T-cell (primary cell): ENCODE data around the gene MEN1. TPM values are rescaled to one million over a fixed set of nuclear protein-coding genes. Genes with fewer than 3 reads are reported as not detected.

ENCODE experiments used
- ATAC-seq, 4 experiments: fragments of 200-7000 bp in 3 of 4; fragments of 150-1000 bp in 1 of 4; cut with Tn5 transposase; replicated peaks in 1 of 4; 1 replicate in 3 of 4; 2 replicates in 1 of 4; pipeline ENCODE4 v1.10.0; 2021; ENCODE audit warnings: moderate library complexity in 3 of 4, mild to moderate bottlenecking in 2 of 4, moderate number of reproducible peaks in 1 of 4
- CTCF ChIA-PET, 2 donors: fragments of 300-600 bp; sonication (Branson Sonifier 250); formaldehyde crosslinking; loops; one replicate each; lab custom pipeline; 2022; ENCODE audit warnings: antibody characterized with exemption in 2 of 2; lab: Charles Lee
- POLR2A ChIA-PET, 2 donors: fragments of 300-600 bp; sonication (Branson Sonifier 250); formaldehyde crosslinking; loops; one replicate each; lab custom pipeline; 2022; ENCODE audit warnings: antibody characterized with exemption in 2 of 2; lab: Charles Lee
- DNase-seq, 35 experiments: peaks; one replicate each; pipeline versions ENCODE4 v3.0.0 to v3.0.0-alpha.2; 2013 to 2023
- H3K27ac ChIP-seq: one replicate; pipeline ENCODE4 v1.5.1; 2013; ENCODE audit warnings: low read length
- H3K27me3 ChIP-seq, 2 experiments: replicated peaks in 1 of 2; 1 replicate in 1 of 2; 2 replicates in 1 of 2; pipeline versions ENCODE4 v1.6.1 to v1.7.0; 2013; ENCODE audit warnings: low read length in 1 of 2, mixed read lengths in 1 of 2; ENCODE audit not compliant: control insufficient read depth in 2 of 2, insufficient read depth in 2 of 2; ENCODE audit errors: extremely low read depth in 1 of 2
- H3K36me3 ChIP-seq, 2 donors: 1 replicate in 1 of 2; 2 replicates in 1 of 2; pipeline versions ENCODE4 v1.6.1 to v1.7.0; 2013; ENCODE audit warnings: low read length in 1 of 2; ENCODE audit not compliant: control insufficient read depth in 2 of 2, insufficient read depth in 1 of 2; ENCODE audit errors: extremely low read depth in 1 of 2
- H3K4me1 ChIP-seq, 2 experiments: 1 replicate in 1 of 2; 2 replicates in 1 of 2; pipeline versions ENCODE4 v1.6.1 to v1.7.0; 2013; ENCODE audit warnings: low read length in 2 of 2, mixed read lengths in 1 of 2; ENCODE audit not compliant: insufficient read depth in 2 of 2, control insufficient read depth in 1 of 2; ENCODE audit errors: extremely low read depth in 1 of 2
- H3K4me3 ChIP-seq, 2 donors: 1 replicate in 1 of 2; 2 replicates in 1 of 2; pipeline versions ENCODE4 v1.5.1 to v1.7.0; 2013; ENCODE audit warnings: mild to moderate bottlenecking in 2 of 2, low read length in 1 of 2, moderate library complexity in 1 of 2; ENCODE audit not compliant: control insufficient read depth in 1 of 2; ENCODE audit errors: extremely low read depth in 1 of 2
- H3K9me3 ChIP-seq: 2 replicates; pipeline ENCODE4 v1.7.0; 2013
- H3K27ac Mint-ChIP-seq, 2 donors: one replicate each; pipeline ENCODE4 v1.8.0; 2020 to 2021; ENCODE audit warnings: mild to moderate bottlenecking in 2 of 2, mixed read lengths in 2 of 2
- H3K27me3 Mint-ChIP-seq, 2 donors: one replicate each; pipeline ENCODE4 v1.8.0; 2021 to 2022; ENCODE audit warnings: mixed read lengths in 2 of 2
- H3K36me3 Mint-ChIP-seq: one replicate; pipeline ENCODE4 v1.8.0; 2021; ENCODE audit warnings: mixed read lengths
- H3K4me1 Mint-ChIP-seq, 3 donors: one replicate each; pipeline ENCODE4 v1.8.0; 2020 to 2022; ENCODE audit warnings: mixed read lengths in 3 of 3, mild to moderate bottlenecking in 1 of 3
- H3K4me3 Mint-ChIP-seq, 3 donors: one replicate each; pipeline ENCODE4 v1.8.0; 2020 to 2022; ENCODE audit warnings: mild to moderate bottlenecking in 3 of 3, mixed read lengths in 3 of 3, moderate library complexity in 3 of 3
- H3K9me3 Mint-ChIP-seq, 3 donors: one replicate each; pipeline ENCODE4 v1.8.0; 2020 to 2022; ENCODE audit warnings: mixed read lengths in 3 of 3
- WGBS: methylation state at CpG from one replicate; pipeline ENCODE4 v1.1.5; 2013; ENCODE audit warnings: missing lambda C conversion rate; ENCODE audit not compliant: insufficient coverage; 5-methylcytosine and 5-hydroxymethylcytosine counted together
- total RNA-seq, 35 experiments: library from RNA in 6 of 35; stranded (reverse) in 6 of 35; fragments of 120-200 nt in 1 of 35; gene quantifications; one replicate each; pipeline versions ENCODE4 v1.2.1 to v1.2.4 and lab custom pipeline; 2013 to 2026

The MEN1 gene
- total RNA-seq, 5 donors from 2014 or later (not counting 1 experiment from before 2014, with no cell fraction given), result 31.7 to 62.0 (median 49.6) TPM

DNA sequence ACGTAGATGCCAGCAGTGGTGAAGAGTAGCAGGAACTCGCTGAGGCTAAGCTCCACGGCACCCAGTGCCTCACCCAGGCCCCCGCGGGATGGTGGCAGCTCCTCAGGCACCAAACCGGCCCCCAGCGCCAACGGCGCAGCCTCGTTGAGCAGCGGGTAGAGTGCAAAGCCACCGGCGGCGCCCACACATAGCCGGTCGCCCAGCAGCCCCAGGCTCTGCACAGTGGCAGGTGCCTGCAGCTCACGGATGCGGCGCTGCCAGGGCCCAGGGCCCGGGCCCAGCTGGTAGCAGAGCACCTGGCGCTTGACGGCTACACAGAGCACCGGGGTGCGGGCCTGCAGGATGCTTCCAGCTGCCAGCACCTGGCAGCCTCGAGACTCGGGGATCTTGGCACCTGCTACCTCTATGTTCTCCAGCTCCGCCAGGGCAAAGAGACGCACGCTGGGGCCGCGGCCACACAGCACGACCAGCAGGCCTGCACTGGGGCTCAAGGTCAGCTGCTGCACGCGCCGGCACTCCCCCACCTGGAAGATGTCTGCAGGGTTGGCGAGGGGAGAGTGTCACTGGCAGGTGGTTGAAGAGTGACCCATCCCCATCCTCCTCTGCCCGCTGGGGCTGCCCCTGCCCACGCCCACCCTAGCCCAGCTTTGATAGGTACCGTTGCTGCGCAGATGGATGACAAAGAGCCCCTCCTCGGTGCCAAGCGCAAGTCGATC is 19.3 kb upstream of the MEN1 start:
- H3K4me3 Mint-ChIP-seq, result no peak overlapping the region
- POLR2A ChIA-PET, result no interaction called here

DNA sequence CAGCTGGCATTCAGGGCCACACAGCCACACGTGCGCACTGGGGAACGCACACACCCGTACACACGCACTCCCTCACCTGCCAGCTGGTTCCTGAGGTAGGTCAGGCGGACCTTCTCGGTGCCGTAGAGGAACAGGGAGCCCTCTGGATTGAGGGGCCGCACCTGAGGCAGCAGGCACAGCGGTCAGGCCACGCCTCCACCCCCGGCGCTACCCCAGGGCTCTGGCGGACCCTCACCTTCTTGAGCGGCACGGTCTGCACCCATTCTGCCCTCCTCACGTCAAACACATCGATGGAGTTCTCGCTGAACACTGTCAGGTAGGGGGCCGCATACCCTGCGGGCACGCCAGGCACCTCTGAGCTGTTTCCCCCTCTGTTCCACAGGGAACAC is 17.1 kb upstream of the MEN1 start:
- H3K27ac ChIP-seq, result no peak overlapping the region
- H3K4me3 Mint-ChIP-seq, result no peak overlapping the region
- H3K4me3 ChIP-seq, result no peak overlapping the region
- DNase-seq (no peak), ATAC-seq (no peak)
- H3K9me3 Mint-ChIP-seq, result no peaks in the 10 kb centered on the region
- CTCF ChIA-PET, result no interaction called here
- POLR2A ChIA-PET, result no interaction called here
- H3K4me1 ChIP-seq, result no peaks in the 10 kb centered on the region
- H3K27ac Mint-ChIP-seq, result no peak overlapping the region
- H3K4me1 Mint-ChIP-seq, result no peaks in the 10 kb centered on the region
- peaks cover 5 to 33% of the 10 kb centered on the region in 2 donors for H3K36me3 ChIP-seq
- no peaks in the 10 kb centered on the region for H3K27me3 ChIP-seq
- WGBS, result 94% methylated on average over 22 of the region's 22 CpGs
- no peaks in the 10 kb centered on the region for H3K9me3 ChIP-seq
- no peaks in the 10 kb centered on the region for H3K27me3 Mint-ChIP-seq
- peaks cover 27% of the 10 kb centered on the region for H3K36me3 Mint-ChIP-seq

More for the DNA sequence above, 19.3 kb upstream of the MEN1 start:
- H3K27me3 Mint-ChIP-seq, result no peaks in the 10 kb centered on the region
- no peak for ATAC-seq
- H3K4me1 ChIP-seq, result no peaks in the 10 kb centered on the region
- CTCF ChIA-PET, result interaction anchor here in 1 of 2 donors (0.5 kb wide), 1 partner anchor 46 kb away, joined by 5 read pairs; no protein-coding TSS in a partner anchor
- H3K9me3 Mint-ChIP-seq, result no peaks in the 10 kb centered on the region
- 95% methylated on average over 32 of the region's 43 CpGs for WGBS
- peaks cover 27% of the 10 kb centered on the region for H3K36me3 Mint-ChIP-seq
- no peak overlapping the region for H3K27ac ChIP-seq
- H3K36me3 ChIP-seq, result peaks cover 5 to 35% of the 10 kb centered on the region in 2 donors
- H3K9me3 ChIP-seq, result no peaks in the 10 kb centered on the region
- DNase-seq, result no peak
- H3K4me1 Mint-ChIP-seq, result no peaks in the 10 kb centered on the region
- H3K27ac Mint-ChIP-seq, result no peak overlapping the region
- no peak overlapping the region for H3K4me3 ChIP-seq
- H3K27me3 ChIP-seq, result no peaks in the 10 kb centered on the region

- ChIA-PET POLR2A (no interaction called here), CTCF (no interaction called here)
- 92% methylated on average over 47 of the region's 52 CpGs for WGBS
- H3K4me3 Mint-ChIP-seq, result no peak overlapping the region
- Histone ChIP-seq H3K36me3 (peaks cover 5 to 33% of the 10 kb centered on the region in 2 donors), H3K27ac (no peak overlapping the region), H3K4me3 (no peak overlapping the region), H3K9me3 (no peaks in the 10 kb centered on the region), H3K4me1 (no peaks in the 10 kb centered on the region), H3K27me3 (no peaks in the 10 kb centered on the region)
- ATAC-seq, result no peak
- no peak overlapping the region for H3K27ac Mint-ChIP-seq
- no peak for DNase-seq
- H3K9me3 Mint-ChIP-seq, result no peaks in the 10 kb centered on the region
- H3K36me3 Mint-ChIP-seq, result peaks cover 22% of the 10 kb centered on the region
- H3K27me3 Mint-ChIP-seq, result no peaks in the 10 kb centered on the region
- H3K4me1 Mint-ChIP-seq, result no peaks in the 10 kb centered on the region
Measured at GRCh38 chr11:64826578-64827450, 16.5 kb upstream of the MEN1 start.

GRCh38 chr11:64826062-64826461 is 15.7 kb upstream of the MEN1 start:
- no peaks in the 10 kb centered on the region for H3K9me3 Mint-ChIP-seq
- H3K27ac Mint-ChIP-seq, result no peak overlapping the region
- ChIA-PET CTCF (no interaction called here), POLR2A (interaction anchor here in 1 of 2 donors (0.5 kb wide), 1 partner anchor 1411 kb away, joined by 3 read pairs; no protein-coding TSS in a partner anchor)
- no peaks in the 10 kb centered on the region for H3K4me1 Mint-ChIP-seq
- H3K27me3 Mint-ChIP-seq, result no peaks in the 10 kb centered on the region
- no peak overlapping the region for H3K4me3 Mint-ChIP-seq
- DNase-seq (no peak), ATAC-seq (no peak)
- WGBS, result 88% methylated on average over 6 of the region's 7 CpGs
- no peaks in the 10 kb centered on the region for H3K4me1 ChIP-seq
- no peak overlapping the region for H3K27ac ChIP-seq
- H3K36me3 Mint-ChIP-seq, result peaks cover 20% of the 10 kb centered on the region
- no peaks in the 10 kb centered on the region for H3K27me3 ChIP-seq
- no peak overlapping the region for H3K4me3 ChIP-seq
- H3K9me3 ChIP-seq, result no peaks in the 10 kb centered on the region
- H3K36me3 ChIP-seq, result peaks cover 5 to 27% of the 10 kb centered on the region in 2 donors

DNA sequence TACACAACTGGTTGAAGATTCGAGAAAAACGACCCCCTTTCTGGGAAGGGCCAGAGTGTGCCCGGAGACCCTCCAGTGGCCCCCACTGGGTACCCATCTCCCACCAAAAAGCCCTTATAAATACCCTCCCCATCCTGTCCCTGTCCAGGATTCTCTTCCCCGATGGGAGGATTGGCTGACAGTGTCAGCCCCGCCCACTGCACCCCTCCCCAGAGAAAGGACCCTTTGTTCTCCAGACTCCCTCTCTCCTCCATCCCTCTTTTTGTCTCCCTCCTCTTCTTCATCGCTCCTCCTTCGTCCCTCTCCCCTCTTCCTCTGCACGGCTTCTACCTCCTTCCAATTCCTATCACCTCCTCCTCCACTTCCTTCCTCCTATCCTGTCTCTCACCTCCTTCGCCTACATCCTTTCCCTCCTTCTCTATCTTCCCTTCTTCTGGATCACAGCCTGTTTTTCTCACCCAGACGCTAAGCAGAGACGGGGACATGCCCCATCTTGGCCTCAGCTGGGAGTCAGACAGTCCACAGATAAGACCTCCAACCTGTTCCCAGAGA is 13.3 kb upstream of the MEN1 start:
- Mint-ChIP-seq H3K27me3 (no peaks in the 10 kb centered on the region), H3K9me3 (no peaks in the 10 kb centered on the region), H3K4me1 (no peaks in the 10 kb centered on the region), H3K27ac (no peak overlapping the region), H3K4me3 (no peak overlapping the region), H3K36me3 (peaks cover 20% of the 10 kb centered on the region)
- ChIA-PET POLR2A (no interaction called here), CTCF (no interaction called here)
- no peak overlapping the region for H3K4me3 ChIP-seq
- H3K9me3 ChIP-seq, result no peaks in the 10 kb centered on the region
- H3K4me1 ChIP-seq, result no peaks in the 10 kb centered on the region
- no peak for ATAC-seq
- no peak overlapping the region for H3K27ac ChIP-seq
- no peaks in the 10 kb centered on the region for H3K27me3 ChIP-seq
- no peak for DNase-seq
- peaks cover 5 to 18% of the 10 kb centered on the region in 2 donors for H3K36me3 ChIP-seq
- WGBS, result 71% methylated on average over 10 of the region's 11 CpGs

- H3K27ac Mint-ChIP-seq, result no peak overlapping the region
- ChIA-PET CTCF (no interaction called here), POLR2A (interaction anchor here in 1 of 2 donors (0.6 kb wide), 1 partner anchor 1843 kb away, joined by 10 read pairs; no protein-coding TSS in a partner anchor)
- no peaks in the 10 kb centered on the region for H3K9me3 Mint-ChIP-seq
- ATAC-seq, result no peak
- no peak overlapping the region for H3K4me3 Mint-ChIP-seq
- no peaks in the 10 kb centered on the region for H3K4me1 Mint-ChIP-seq
- H3K36me3 ChIP-seq, result no peaks in the 10 kb centered on the region
- H3K36me3 Mint-ChIP-seq, result no peaks in the 10 kb centered on the region
- H3K27me3 Mint-ChIP-seq, result no peaks in the 10 kb centered on the region
- 86% methylated on average over 3 of the region's 3 CpGs for WGBS
- no peaks in the 10 kb centered on the region for H3K27me3 ChIP-seq
- no peak overlapping the region for H3K27ac ChIP-seq
- DNase-seq, result no peak
- no peaks in the 10 kb centered on the region for H3K9me3 ChIP-seq
- H3K4me3 ChIP-seq, result no peak overlapping the region
- no peaks in the 10 kb centered on the region for H3K4me1 ChIP-seq
Measured at GRCh38 chr11:64817476-64817875, 7.1 kb upstream of the MEN1 start.
